Endothelial cell of umbilical vein (primary cell): ENCODE data around the gene CFLAR. TPM values are rescaled to one million over a fixed set of nuclear protein-coding genes. Genes with fewer than 3 reads are reported as not detected.

Experiments
- BruUV-seq: library from RNA; stranded (reverse); fragments of 400-500 nt; replicated peaks from 2 replicates; lab custom pipeline; 2021; lab: Mats Ljungman, UMichigan
- CTCF ChIA-PET: fragments of 300-600, 350-600 bp; sonication (Branson Sonifier 250); formaldehyde crosslinking; loops from one replicate; lab custom pipeline; 2021; ENCODE audit warnings: antibody characterized with exemption, inconsistent platforms; lab: Charles Lee
- POLR2A ChIA-PET: fragments of 300-600, 350-600 bp; sonication (Branson Sonifier 250); formaldehyde crosslinking; loops from one replicate; lab custom pipeline; 2021; ENCODE audit warnings: antibody characterized with exemption, inconsistent platforms; lab: Charles Lee
- DNase-seq: peaks from one replicate; pipeline ENCODE4 v3.0.0-alpha.2; 2011; ENCODE audit warnings: low read depth, low spot score
- FAIRE-seq: peaks from 2 replicates; lab custom pipeline; 2011; peaks lifted over from hg19 to GRCh38; lab: Jason Lieb, UNC
- H2AFZ ChIP-seq: 2 replicates; pipeline ENCODE4 v1.6.0; 2012; ENCODE audit warnings: low read depth, low read length, control low read depth, inconsistent platforms
- H3K27ac ChIP-seq: 2 replicates; pipeline ENCODE4 v1.5.1; 2011; ENCODE audit warnings: low read depth, mild to moderate bottlenecking, control low read depth, low read length, moderate library complexity; ENCODE audit not compliant: insufficient read depth
- H3K27me3 ChIP-seq, 2 experiments: 2 replicates each; pipeline versions ENCODE4 v1.6.0 to v1.6.1; 2011; ENCODE audit warnings: low read length in 2 of 2, mixed read lengths in 1 of 2; ENCODE audit not compliant: control insufficient read depth in 2 of 2, insufficient read depth in 2 of 2
- H3K36me3 ChIP-seq, 2 experiments: 2 replicates in 1 of 2; 3 replicates in 1 of 2; pipeline ENCODE4 v1.5.1; 2011; ENCODE audit warnings: low read length in 2 of 2, mild to moderate bottlenecking in 1 of 2, moderate library complexity in 1 of 2; ENCODE audit not compliant: control insufficient read depth in 2 of 2, insufficient read depth in 2 of 2; ENCODE audit errors: extremely low read depth in 1 of 2
- H3K4me1 ChIP-seq: 3 replicates; pipeline ENCODE4 v1.5.1; 2011; ENCODE audit warnings: mild to moderate bottlenecking, low read length; ENCODE audit not compliant: control insufficient read depth, insufficient read depth; ENCODE audit errors: extremely low read depth
- H3K4me2 ChIP-seq: 2 replicates; pipeline ENCODE4 v1.6.1; 2011; ENCODE audit warnings: low read length, control low read depth, mixed read lengths; ENCODE audit not compliant: insufficient read depth
- H3K4me3 ChIP-seq, 3 experiments: fragments of 200-600 bp in 1 of 3; sonication (generic), shearing (Covaris generic) in 1 of 3; replicated peaks in 1 of 3; 2 replicates each; pipeline ENCODE4 v1.5.1; 2011 to 2016; ENCODE audit warnings: control low read depth in 3 of 3, low read length in 3 of 3, mild to moderate bottlenecking in 2 of 3, inconsistent platforms in 1 of 3, low read depth in 1 of 3, moderate library complexity in 1 of 3; ENCODE audit not compliant: insufficient read depth in 1 of 3
- H3K79me2 ChIP-seq: 2 replicates; pipeline ENCODE4 v1.6.0; 2012; ENCODE audit warnings: low read length, inconsistent platforms; ENCODE audit not compliant: control insufficient read depth, insufficient read depth
- H3K9ac ChIP-seq: replicated peaks from 2 replicates; pipeline ENCODE3; 2011; ENCODE audit warnings: low read length, control low read depth; ENCODE audit not compliant: insufficient read depth; ENCODE audit errors: extremely low read depth
- H3K9me1 ChIP-seq: replicated peaks from 3 replicates; pipeline ENCODE4 v1.6.0; 2011; ENCODE audit warnings: mild to moderate bottlenecking, low read length; ENCODE audit not compliant: control insufficient read depth, insufficient read depth; ENCODE audit errors: extremely low read depth
- H3K9me3 ChIP-seq: replicated peaks from 2 replicates; pipeline ENCODE4 v1.5.1; 2012; ENCODE audit warnings: low read length, inconsistent platforms; ENCODE audit not compliant: control insufficient read depth, insufficient read depth
- H4K20me1 ChIP-seq: replicated peaks from 2 replicates; pipeline ENCODE3; 2011; ENCODE audit warnings: mild to moderate bottlenecking, low read length; ENCODE audit not compliant: control insufficient read depth, insufficient read depth; ENCODE audit errors: extremely low read depth
- CTCF ChIP-seq, 2 donors: IDR thresholded peaks; 1 replicate in 1 of 2; 2 replicates in 1 of 2; pipeline ENCODE4 v1.5.1; 2011; ENCODE audit warnings: low read length in 2 of 2, mild to moderate bottlenecking in 2 of 2, moderate library complexity in 2 of 2, control low read depth in 1 of 2, inconsistent platforms in 1 of 2, low read depth in 1 of 2; ENCODE audit not compliant: insufficient read depth in 1 of 2; ENCODE audit errors: extremely low read depth in 1 of 2
- FOS ChIP-seq: IDR thresholded peaks from 2 replicates; pipeline ENCODE4 v1.6.1; 2011; ENCODE audit warnings: mild to moderate bottlenecking, low read length, moderate library complexity, borderline replicate concordance; ENCODE audit not compliant: insufficient read depth
- GATA2 ChIP-seq: IDR thresholded peaks from 2 replicates; pipeline ENCODE4 v1.7.0; 2011; ENCODE audit warnings: low read depth, mild to moderate bottlenecking, moderate library complexity, mixed read lengths, low read length; ENCODE audit not compliant: insufficient read length, insufficient read depth
- POLR2A ChIP-seq: IDR thresholded peaks from 2 replicates; pipeline ENCODE4 v1.6.1; 2012; ENCODE audit warnings: low read depth, mild to moderate bottlenecking, control low read depth, low read length
- dilution Hi-C: fragments of 300-500 bp; cut with MboI; formaldehyde crosslinking; loops from one replicate; pipeline ENCODE4 v1.15.0; 2019; ENCODE audit warnings: low sequenced_read_pairs; ENCODE audit not compliant: extremely low pct_ligation_motif_present
- intact Hi-C: fragments of 100-400 bp; cut with micrococcal nuclease; formaldehyde crosslinking; loops from one replicate; pipeline ENCODE4 v1.10.0; 2022
- polyA plus RNA-seq, 4 experiments: library from polyadenylated mRNA; depleted of rRNA in 3 of 4; stranded (reverse) in 3 of 4; unstranded in 1 of 4; fragments of >200 nt; gene quantifications; 2 replicates each; pipeline versions ENCODE4 v1.2.1 to v1.2.3, GENCODE V29; 2011 to 2012; ENCODE audit warnings: missing spikeins in 1 of 4
- total RNA-seq: library from RNA; stranded (reverse); gene quantifications from 2 replicates; pipeline ENCODE4 v1.2.3, GENCODE V29; 2021

CFLAR gene
- total and polyA plus RNA-seq, 2 donors (not counting 3 experiments of a cell fraction or from before 2014, with no cell fraction given): 104 to 260 TPM

- H3K27ac ChIP-seq: no peak overlapping the region
- peaks cover 16 to 20% of the 10 kb centered on the region in 2 experiments for H3K36me3 ChIP-seq
- H3K9me1 ChIP-seq: no peaks in the 10 kb centered on the region
- no peak for DNase-seq
- H3K79me2 ChIP-seq: peaks cover 4% of the 10 kb centered on the region
- H3K4me1 ChIP-seq: peaks cover 23% of the 10 kb centered on the region
- no TSS peak for BruUV-seq
- no peak overlapping the region for H2AFZ ChIP-seq
- no peaks in the 10 kb centered on the region for H4K20me1 ChIP-seq
- no peaks in the 10 kb centered on the region for H3K9me3 ChIP-seq
- H3K4me3 ChIP-seq: no peak overlapping the region
- H3K9ac ChIP-seq: no peak overlapping the region
- no peak overlapping the region for H3K4me2 ChIP-seq
- no peaks in the 10 kb centered on the region for H3K27me3 ChIP-seq
- POLR2A ChIA-PET: no interaction called here
- intact Hi-C loops (loop anchor here (2.0 kb wide), 1 partner anchor 17 kb away; no protein-coding TSS in a partner anchor), dilution Hi-C loops (loop anchor here (25.0 kb wide), 1 partner anchor 284 kb away; no protein-coding TSS in a partner anchor)
- no peak for TF ChIP-seq GATA2
- TF ChIP-seq POLR2A: no peak
- TF ChIP-seq FOS: no peak
- CTCF ChIA-PET: interaction anchor here (0.8 to 3.8 kb wide), 3 partner anchors 13 to 37 kb away, joined by 3 to 26 read pairs (median 23); partner anchors contain the start of gene CASP10
- no peak for FAIRE-seq
Measured at GRCh38 chr2:201196003-201196402, 80.0 kb downstream of the CFLAR start.

- H3K79me2 ChIP-seq: peaks cover 4% of the 10 kb centered on the region
- no peak overlapping the region for H3K27ac ChIP-seq
- CTCF ChIA-PET: interaction anchor here (2.9 to 3.8 kb wide), 2 partner anchors 14 to 36 kb away, joined by 23 to 26 read pairs; partner anchors contain the start of gene CASP10
- no peaks in the 10 kb centered on the region for H3K9me1 ChIP-seq
- no TSS peak for BruUV-seq
- DNase-seq (no peak), FAIRE-seq (no peak)
- no peak overlapping the region for H2AFZ ChIP-seq
- H3K36me3 ChIP-seq: peaks cover 19 to 20% of the 10 kb centered on the region in 2 experiments
- no peaks in the 10 kb centered on the region for H3K9me3 ChIP-seq
- intact Hi-C loops (loop anchor here (2.0 kb wide), 1 partner anchor 16 kb away; no protein-coding TSS in a partner anchor), dilution Hi-C loops (loop anchor here (25.0 kb wide), 1 partner anchor 285 kb away; no protein-coding TSS in a partner anchor)
- H3K9ac ChIP-seq: no peak overlapping the region
- H3K4me2 ChIP-seq: no peak overlapping the region
- TF ChIP-seq GATA2: no peak
- TF ChIP-seq CTCF (IDR thresholded peaks at IDR 0.05; ENCODE audit: extremely low read depth in 1 of 2, insufficient read depth in 1 of 2, low read depth in 1 of 2, low read length in 2 of 2): no peak
- no peak for TF ChIP-seq FOS
- TF ChIP-seq POLR2A: no peak
- no peaks in the 10 kb centered on the region for H3K27me3 ChIP-seq
- H3K4me3 ChIP-seq: no peak overlapping the region
- POLR2A ChIA-PET: no interaction called here
- no peaks in the 10 kb centered on the region for H4K20me1 ChIP-seq
- H3K4me1 ChIP-seq: peaks cover 15% of the 10 kb centered on the region
Measured at GRCh38 chr2:201196803-201197202, 80.8 kb downstream of the CFLAR start.
